CD1c-positive myeloid dendritic cell (primary cell): ENCODE data around the gene RPL22.

Experiments
- DNase-seq: peaks from one replicate; pipeline ENCODE4 v3.0.0-alpha.2; 2016; ENCODE audit errors: extremely low spot score

Gene RPL22

DNA sequence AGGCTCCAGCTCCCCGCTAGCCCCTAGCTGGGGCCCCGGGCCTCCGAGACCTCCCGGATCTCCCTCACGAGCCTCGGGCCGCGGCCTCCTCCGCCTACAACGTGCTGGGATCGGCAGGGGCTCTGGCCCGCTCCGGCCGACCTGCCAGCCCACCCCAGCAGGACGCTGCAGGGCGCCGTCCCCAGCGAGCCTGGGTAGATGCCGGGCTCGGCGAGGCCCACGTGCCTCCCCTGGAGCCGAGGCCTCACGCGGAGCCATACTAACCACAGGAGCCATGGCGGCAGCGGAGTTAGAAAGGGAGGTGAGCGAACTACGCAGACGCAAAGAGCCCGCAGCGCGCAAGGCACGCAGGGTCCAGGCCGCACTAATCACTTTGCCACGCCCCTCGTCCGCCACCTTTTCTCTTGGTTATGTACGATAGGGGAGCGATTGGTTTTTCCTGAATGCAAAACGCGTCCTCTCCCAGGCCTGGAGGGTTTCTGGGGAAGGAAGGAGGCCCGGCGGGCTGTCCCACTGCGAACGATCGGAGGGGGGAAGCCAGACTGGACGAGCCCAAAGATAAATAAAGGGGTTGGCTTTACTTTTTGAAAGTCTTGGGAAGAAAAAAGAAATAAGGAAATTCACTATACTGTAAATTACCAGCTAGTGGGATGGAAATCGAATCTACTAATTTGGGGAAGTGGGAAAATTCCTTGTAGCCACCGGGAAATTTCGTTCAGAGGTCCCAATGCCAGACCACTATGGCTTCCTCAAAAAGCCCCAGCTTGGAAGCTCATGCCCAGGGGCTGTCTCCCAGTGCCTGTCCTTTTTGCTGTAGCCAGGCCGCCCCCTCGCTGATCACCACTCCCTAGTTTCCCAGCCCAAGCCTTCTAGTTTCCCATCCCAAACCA is at the start of gene RPL22:
Gene RPL22, minus strand, starts transcription at position 298 of the 890 bp plus-strand sequence. Its CDS starts 22 bp downstream, at position 276.
- DNase-seq, result peak; percentile 99

DNA sequence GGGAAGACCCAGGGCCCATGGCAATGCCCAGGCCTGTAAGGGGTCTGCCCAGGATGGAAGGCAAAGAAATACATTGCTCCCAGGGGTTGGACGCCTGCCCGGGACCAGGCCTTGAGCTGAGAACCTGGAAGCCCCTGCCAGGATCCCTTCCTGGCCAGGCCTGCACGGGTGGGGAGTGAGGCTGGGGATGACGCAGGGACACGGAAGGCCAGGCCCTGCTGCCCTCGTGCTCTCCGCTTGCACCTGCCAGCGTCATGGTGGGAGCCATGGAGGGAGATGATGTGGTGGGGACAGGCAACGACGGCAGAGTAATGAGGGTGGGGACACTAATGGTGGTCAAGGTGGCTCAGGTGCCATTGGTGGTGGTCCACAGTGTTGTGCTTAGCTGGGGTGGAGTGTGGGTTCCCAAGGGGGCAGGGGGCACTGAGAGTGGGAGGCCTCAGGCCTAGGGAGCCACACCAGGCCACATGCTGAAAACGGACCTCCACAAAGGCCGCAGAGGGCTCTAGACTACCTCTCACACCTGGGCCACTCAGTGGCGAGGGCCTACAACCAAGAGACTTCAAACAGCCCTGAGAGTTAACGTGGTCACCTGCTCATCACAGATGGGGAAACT is 48.9 kb upstream of the RPL22 start:
- no peak for DNase-seq

DNA sequence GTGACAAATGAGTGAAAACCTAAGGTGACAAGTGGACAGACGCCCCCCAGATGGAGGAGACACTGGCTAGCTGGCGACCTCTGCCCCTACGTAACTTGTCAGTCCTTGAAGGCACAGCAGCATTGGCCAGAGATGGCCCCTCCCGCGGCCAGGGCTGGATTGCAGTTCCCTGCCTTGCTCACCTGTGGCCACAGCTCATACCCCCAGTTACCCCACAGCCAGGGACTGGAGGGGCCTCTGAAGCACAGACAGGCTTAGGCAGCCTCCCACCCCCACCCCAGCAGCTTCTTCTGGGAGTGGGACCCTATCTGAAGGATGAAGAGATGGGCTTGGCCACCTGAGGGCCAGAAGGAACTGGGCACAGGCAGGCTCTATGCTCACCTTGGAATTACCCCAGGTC is 48.3 kb upstream of the RPL22 start:
- no peak for DNase-seq

DNA sequence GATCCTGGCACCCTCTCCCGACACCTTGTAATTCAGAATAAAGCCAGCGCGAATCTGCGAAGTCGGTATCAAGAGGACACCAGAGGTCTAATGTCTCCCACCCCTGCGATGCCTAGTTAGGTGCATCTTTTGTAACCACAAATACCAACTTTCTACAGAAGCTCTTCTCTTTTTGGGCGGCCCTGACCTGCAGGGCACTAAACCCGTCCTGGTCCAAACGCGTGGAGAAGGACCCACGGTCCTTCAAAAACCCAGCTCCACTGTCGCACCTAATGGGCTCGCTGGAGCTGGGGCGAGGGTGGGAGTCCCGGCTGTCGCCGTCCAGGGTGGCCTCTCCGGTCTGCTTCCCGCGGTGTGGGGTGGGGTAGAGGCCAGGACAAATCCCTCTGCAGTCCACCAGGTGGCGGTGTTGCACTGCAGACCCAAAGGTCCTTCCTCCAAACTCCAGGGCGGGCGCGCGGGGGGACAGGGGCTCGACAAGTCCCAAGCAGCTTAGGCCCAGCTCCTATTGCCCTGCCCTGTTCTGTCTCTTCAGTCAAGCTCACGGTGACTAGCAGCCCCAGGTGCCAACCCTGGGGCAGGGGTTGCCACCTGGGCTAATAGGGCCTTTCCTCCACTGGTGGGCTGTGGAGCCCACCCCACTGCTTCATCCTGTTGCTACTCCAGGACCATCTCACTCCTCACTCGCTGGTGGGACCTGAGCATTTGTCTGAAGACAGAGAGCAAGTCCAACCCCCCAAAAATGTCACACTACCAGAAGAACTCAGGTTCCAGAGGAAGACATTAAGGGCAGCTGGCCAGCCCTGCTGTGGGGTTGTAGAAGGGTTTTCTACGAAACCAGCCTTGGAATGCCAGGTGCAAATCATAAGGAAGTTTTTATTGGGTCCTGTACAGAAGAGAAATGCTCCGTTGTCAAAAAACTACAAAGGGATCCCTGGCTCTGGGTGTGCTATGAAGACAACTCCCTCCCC is 47.4 kb upstream of the RPL22 start:
- DNase-seq, result peak; percentile 84

GRCh38 chr1:6245869-6246496 is 46.6 kb upstream of the RPL22 start:
- no peak for DNase-seq

DNA sequence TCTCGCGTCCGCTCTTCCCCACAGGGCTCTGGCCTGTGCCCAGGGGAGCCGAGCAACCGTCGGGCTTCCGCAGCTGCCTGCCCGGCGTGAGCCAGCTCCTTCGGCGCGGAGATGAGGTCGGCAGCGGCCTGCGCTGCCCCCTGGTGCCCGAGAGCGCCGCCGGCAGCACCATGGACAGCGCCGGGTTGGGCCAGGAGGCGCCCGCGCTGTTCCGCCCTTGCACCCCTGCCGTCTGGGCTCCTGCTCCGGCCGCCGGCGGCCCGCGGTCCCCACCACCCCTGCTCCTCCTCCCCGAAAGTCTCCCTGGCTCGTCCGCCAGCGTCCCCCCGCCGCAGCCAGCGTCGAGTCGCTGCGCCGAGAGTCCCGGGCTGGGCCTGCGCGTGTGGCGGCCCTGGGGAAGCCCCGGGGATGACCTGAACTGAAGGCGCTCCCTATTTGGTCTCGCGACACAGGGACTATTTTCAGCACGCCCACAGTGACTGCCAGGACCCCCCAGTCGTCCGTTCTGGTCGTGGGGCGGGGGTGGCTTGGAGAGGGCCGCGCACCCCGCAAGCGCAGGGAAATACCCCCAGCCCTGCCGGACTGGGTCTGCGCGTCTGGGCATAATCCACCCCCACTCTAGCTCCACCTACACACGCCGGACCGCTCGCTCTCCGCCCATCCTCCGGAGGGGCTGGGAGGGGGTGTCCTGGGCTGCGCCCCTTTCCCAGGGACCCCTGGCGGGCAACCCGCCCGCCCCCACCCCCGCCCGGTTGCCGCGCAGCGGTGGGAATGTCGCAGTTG is 45.9 kb upstream of the RPL22 start:
- peak; percentile 91 for DNase-seq

DNA sequence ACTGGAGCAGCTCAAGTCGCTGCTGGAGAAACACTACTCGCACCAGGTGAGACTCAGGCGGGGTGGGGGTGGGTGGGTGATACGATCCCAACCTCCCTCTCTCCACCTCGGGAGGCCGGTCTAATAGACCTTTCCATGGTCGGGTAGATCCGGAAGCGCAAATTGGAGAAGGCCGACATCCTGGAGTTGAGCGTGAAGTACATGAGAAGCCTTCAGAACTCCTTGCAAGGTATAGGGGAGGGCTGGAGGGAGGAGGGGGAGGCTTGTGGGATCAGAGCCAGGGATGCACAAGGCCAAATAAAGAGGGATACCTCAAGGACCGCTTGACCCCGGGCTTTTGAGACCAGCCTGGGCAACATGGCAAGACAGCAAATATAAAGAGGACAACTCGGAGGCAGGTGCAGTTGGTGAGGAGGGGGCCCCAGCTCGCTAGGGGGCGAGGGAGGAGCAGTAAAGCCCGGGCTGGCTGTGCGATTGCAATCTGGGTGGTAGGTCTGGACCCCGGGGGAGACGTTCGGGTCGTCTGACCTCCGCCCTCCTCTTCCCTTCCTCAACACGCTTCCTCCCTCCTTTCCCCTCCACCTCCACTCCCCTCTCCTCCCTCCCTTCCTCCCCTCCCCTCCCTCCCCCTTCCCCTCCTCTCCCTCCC is 45.1 kb upstream of the RPL22 start:
- DNase-seq, result no peak

DNA sequence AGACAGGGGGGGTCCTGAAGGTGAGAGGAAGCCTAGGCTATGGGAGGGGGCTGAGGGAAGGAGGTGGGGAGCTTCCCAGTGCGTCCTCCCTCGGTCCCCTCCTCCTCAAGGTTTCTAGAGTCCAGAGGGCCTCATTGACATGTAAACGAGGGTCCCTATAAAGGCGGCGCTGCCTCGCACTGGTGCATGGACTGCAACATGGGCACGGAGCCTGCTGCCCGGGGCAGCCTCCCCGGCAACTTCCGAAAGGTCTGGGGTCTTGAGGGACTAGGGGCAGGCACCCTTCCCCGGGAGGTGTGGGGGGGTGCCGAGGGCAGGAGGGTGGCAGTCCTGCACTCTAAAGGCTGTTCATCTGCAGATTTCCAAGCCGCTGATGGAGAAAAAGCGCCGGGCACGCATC is 44.6 kb upstream of the RPL22 start, which contains the start of gene HES3:
Gene HES3, plus strand, starts transcription at position 187 of the 400 bp plus-strand sequence. Its CDS starts 187 bp downstream, at position 374.
- DNase-seq, result no peak

DNA sequence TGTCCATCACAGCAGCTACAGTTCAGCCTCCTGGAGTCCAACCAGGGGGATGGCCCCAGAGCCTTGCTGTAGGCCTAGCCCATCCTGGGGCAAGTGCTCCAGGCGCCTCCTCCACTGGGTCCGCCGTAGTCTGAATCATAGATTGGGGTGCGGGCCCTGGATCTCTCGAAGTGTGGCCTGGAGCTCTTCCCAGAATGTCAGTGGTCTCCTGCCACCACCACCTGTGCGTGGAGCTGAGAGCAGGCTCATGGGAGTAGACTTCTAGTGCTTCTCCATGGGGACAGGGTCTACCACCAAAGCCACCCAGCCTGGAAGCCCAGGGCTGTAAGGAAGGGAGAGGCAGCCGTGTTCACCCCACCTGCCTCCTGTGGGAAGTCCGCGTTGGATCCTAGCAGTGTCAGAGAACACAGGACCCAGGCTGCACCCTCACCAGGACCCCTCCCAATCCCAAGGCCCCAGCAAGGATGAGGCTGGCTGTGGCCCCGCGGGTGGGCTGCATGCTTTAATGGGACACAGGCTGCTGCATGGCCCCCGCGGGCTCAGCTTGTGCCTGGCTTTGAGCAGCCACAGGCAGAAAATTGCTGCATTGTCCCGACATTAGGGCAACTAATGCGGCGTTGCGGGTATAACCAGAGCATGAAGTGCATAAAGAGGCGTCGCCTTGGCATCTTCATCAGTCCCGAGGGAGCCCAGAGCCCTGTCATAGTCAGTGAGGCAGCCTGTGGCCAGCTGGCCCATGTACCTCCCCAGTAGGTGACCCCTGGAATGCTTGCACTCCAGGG is 43.8 kb upstream of the RPL22 start:
- no peak for DNase-seq

GRCh38 chr1:6241887-6242740 is 42.7 kb upstream of the RPL22 start:
- no peak for DNase-seq

DNA sequence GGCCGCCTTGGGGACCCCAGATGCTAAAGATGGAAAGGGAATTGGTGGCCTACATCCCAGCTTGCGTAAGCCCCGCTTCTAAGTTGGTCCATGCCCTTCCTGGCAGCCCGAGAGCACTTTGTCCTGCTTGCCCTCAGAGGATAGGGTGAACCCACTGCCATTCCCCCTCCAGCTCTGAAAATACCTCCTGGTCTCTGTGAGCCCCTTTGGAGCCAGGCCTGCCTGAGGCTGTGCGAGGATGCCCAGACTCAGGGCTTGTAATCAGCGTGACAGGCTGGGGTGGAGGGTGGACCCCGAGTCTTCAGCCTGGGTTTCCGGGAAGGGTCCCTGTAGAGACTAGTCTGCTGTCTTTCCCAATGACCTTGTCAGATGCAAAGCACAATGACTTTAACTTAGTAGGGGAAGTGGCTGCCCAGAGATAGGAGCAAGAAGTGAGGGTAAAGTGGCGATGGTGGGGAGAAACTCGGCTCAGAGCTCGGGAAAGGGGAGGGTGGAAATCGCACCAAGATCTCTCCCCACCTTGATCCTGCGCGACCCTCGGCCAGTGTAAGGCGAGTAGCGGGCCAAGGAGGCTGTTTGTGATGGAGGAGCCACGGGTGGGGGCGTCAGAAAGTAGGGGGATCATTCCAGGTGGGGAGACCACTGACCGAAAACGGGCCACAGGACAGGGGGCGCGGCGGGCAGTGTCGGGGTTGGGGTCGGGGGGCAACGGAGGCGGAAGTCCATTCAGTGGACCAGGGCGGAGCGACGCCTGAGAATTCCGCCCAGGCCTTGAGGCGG is 41.9 kb upstream of the RPL22 start:
- DNase-seq, result no peak

- no peak for DNase-seq
These were observed 40.8 kb upstream of the RPL22 start for GRCh38 chr1:6239950-6240768.

DNA sequence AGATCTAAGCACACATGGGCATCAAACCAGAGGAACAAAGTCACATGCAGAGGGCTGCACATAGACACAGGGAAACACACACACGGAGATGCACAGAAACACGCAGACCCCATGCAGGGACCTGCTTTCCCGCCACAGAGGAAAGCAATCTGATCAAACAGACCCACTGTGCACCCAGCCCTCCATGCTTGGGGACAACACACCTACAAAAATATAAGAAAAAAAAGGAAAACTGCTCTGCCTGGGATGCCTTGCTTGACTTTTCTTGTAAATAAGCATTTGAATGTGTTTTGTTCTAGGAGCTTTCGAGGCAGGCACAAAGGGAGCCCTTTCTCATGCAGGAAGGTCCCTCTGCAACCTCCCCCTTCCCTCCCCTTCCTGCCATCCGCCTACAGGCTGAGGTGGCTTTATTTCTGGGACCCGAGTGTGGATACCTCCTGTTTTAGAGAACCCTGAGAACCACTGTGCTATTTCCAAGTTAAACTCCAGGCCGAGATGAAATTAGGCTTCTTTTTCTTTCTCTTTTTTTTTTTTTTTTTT is 39.9 kb upstream of the RPL22 start:
- DNase-seq, result no peak

DNA sequence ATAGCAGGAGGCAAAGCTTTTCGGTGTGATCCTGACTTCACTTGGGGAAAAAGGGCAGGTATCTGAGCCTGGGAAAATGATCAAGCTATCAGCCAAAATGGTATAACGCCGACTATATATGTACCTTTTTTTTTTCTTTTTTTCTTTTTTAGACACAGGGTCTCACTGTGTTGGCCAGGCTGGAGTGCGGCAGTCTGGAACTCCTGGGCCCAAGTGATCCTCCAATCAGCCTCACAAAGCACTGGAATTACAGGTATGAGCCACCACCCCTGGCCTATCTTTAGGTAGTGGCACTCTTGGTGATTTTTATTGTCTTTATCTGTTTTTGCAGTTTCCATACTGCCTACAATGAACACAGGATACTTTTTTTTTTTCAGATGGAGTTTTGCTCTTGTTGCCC is 37.7 kb upstream of the RPL22 start:
- no peak for DNase-seq

DNA sequence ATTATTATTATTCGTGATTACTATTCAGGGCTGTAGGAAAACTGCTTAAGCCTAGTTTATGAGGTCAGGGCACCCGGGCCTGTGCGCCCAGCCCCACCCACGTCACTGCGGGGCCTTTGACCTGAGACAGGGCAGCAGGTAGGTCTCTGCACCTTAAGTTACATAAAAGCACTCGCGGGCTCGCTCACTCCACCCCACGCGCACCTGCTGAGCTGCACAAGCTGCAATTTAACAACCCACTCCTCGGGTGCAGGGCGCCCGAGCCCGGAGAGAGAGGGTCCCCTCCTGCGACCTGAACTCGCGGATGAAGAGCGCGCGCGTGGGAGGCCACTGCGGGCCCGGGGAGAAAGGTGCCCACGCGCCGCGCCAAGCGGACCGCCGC is 35.9 kb upstream of the RPL22 start:
- DNase-seq, result no peak

- DNase-seq, result no peak
These were observed 35.3 kb upstream of the RPL22 start for GRCh38 chr1:6234502-6235295.
